Activated CD4-positive, alpha-beta T cell treated with anti-CD3 and anti-CD28 coated beads, Interleukin-2, amount 10 ng/mL, durations not matched to agents 24 days and 14 days (primary cell): Measurements from ENCODE around the gene KCNJ12. TPM values are rescaled to one million over a fixed set of nuclear protein-coding genes. Genes with fewer than 3 reads are reported as not detected.
"Not testable (repeated sequence)": the region's sequence is repeated elsewhere in the genome, so short reads cannot be mapped to it uniquely, and the experiment has no call there.

ENCODE experiments used
- DNase-seq: peaks from one replicate; pipeline ENCODE4 v3.0.0; 2022
- H3K27ac Mint-ChIP-seq: one replicate; pipeline ENCODE4 v1.8.0; 2022; ENCODE audit warnings: mild to moderate bottlenecking, mixed read lengths
- H3K27me3 Mint-ChIP-seq: one replicate; pipeline ENCODE4 v1.8.0; 2022; ENCODE audit warnings: mixed read lengths
- H3K36me3 Mint-ChIP-seq: one replicate; pipeline ENCODE4 v1.8.0; 2022; ENCODE audit warnings: low read depth, mild to moderate bottlenecking, mixed read lengths
- H3K4me1 Mint-ChIP-seq: one replicate; pipeline ENCODE4 v1.8.0; 2021; ENCODE audit warnings: mixed read lengths
- H3K4me3 Mint-ChIP-seq: one replicate; pipeline ENCODE4 v1.8.0; 2022; ENCODE audit warnings: mild to moderate bottlenecking, moderate library complexity, mixed read lengths
- H3K9me3 Mint-ChIP-seq: one replicate; pipeline ENCODE4 v1.8.0; 2021; ENCODE audit warnings: mixed read lengths
- intact Hi-C: fragments of 100-400 bp; cut with micrococcal nuclease; formaldehyde crosslinking; loops from one replicate; pipeline ENCODE4 v1.15.1; 2023
- total RNA-seq: library from RNA; stranded (reverse); gene quantifications from 2 replicates; pipeline ENCODE4 v1.2.3, GENCODE V29; 2022

The KCNJ12 gene
- total RNA-seq, 1 donor from 2014 or later: not detected

DNA sequence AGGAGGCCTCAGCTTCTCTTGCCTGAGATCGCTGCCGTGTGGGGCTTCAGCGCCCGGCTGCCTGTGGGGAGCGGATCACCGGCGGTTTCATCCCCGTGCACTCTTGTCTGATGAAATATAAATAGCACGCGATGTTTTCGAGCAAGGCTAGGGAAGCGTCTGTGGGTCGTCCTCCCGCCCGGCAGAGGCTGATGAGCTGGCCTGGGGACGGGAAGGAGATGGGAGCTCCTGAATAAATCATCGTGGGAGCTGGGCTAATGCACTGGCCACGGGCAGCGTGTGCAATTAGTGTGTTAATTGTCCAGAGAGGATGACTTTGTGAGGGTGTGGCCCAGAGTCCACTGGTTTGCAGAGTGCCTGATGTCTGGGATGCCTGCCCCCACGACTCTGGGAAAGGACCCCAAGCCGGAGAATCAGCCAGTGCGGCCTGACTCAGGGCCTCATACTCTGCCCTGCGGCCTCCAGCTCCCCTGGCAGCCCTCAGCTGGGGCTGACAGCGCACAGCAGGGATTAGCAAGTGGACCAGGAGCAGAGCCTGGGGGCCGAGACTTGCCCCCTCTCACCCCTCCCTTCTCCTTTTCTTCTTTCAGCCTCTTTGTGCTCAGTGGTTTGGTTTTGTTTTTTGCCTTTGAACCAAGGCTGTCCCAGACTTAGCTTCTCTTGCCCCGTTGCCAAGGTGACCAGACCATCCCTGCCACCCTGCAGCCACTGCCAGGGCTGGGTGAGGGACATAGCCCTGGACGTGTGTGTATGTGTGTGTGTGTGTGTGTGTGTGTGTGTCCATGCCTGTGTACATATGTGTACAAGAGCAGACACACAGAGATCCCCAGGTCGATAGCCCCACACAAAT, 21.4 kb downstream of the KCNJ12 start:
- no peaks in the 10 kb centered on the region for H3K36me3 Mint-ChIP-seq
- intact Hi-C loops: no loop called here
- no peaks in the 10 kb centered on the region for H3K9me3 Mint-ChIP-seq
- H3K4me3 Mint-ChIP-seq: no peak overlapping the region
- no peak overlapping the region for H3K27ac Mint-ChIP-seq
- no peak for DNase-seq
- no peaks in the 10 kb centered on the region for H3K27me3 Mint-ChIP-seq
- no peaks in the 10 kb centered on the region for H3K4me1 Mint-ChIP-seq

DNA sequence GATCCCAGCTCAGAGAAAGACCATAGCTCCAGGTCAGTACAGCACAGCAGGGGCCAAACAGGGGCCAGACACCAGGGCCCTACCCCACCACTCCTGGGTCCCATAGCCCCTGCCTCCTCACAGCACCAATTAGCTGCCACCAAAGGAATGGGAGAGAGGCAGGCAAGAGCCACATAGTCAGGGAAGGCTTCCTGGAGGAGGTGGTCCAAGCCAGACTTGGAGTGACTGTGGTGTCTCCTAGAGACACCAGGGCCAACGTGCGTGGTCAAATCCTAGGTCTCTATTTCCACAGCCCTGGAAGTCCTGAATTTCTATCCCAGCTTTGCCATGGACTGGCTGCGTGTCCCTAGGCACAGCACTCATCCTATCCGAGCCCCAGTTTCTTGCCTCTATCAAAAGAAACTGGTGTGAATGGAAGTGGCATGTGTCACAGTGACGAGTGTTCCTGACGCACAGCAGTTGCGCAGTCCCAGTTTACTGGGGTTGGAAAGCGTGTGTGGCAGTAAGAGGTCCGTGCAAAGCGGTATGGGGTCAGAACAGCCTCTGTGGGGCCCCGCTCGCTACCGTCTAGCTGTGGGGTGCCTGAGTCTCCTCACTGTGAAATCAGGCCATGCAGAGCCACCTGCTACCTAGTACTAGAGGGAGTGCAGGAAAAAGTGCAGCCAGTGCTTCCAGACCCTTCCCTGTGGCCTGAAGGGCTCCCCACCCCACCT, 23.5 kb downstream of the KCNJ12 start:
- no peaks in the 10 kb centered on the region for H3K9me3 Mint-ChIP-seq
- DNase-seq: no peak
- no peaks in the 10 kb centered on the region for H3K4me1 Mint-ChIP-seq
- H3K27me3 Mint-ChIP-seq: no peaks in the 10 kb centered on the region
- no peaks in the 10 kb centered on the region for H3K36me3 Mint-ChIP-seq
- intact Hi-C loops: no loop called here
- no peak overlapping the region for H3K4me3 Mint-ChIP-seq
- H3K27ac Mint-ChIP-seq: no peak overlapping the region

DNA sequence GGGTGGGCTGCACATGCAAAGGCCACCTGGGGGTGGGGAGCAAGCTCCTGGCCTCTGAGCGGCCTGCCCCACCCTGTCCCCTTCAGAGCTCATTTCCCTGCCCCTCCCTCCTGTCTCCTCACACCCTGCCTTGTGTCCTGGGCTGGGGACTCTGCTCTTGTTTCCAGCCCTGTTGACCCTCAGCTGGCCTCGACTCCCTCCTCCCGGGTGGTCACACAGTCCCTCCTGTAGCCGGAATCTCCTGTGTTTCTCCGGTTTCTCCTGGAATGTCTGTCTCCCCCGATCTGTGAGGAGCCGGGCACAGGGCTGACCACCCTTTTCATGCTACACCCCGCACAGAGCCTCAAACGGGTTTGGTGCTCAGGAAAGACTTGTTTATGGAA, 24.0 kb downstream of the KCNJ12 start:
- intact Hi-C loops, H3K27me3 Mint-ChIP-seq, H3K4me3 Mint-ChIP-seq, H3K36me3 Mint-ChIP-seq, H3K4me1 Mint-ChIP-seq, H3K27ac Mint-ChIP-seq, H3K9me3 Mint-ChIP-seq, DNase-seq: not testable (repeated sequence)

DNA sequence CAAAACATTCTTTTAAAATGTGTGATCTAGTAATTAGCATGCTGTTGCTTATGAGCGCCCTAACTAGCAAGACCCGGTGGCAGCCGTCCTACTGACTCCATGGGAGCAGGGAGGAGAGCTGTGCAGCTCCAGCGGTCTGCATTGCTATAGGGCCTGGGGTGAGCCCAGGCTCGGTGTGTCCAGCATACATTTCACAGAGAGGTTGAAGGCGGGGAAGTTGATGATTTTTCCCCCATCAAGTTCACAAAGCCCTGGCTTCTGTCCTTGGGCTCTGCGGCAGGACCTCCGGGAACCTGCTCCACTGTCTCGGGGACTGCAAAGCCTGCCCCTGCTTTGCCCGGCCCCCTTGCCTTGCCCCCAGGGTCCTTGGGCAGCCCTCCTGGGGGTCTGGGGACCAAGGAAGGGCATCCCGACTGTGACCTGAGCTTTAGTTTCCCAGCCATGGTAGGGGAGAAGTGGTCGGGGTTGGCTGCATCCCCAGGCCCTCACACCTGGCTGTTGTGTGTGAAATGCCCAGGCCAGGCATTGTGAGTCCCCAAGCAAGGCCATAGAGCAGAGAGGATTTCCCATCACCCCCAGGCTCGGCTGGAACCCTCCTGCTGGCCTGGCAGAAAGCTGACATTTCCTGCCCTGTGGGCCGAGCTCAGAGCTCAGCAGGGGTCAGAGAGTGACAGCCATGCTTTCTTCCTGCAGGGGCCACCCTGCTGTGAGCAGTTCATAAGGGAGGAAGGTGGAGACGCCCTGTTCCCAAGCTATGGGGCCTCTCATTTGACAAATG, 24.8 kb downstream of the KCNJ12 start:
- H3K27ac Mint-ChIP-seq: no peak overlapping the region

DNA sequence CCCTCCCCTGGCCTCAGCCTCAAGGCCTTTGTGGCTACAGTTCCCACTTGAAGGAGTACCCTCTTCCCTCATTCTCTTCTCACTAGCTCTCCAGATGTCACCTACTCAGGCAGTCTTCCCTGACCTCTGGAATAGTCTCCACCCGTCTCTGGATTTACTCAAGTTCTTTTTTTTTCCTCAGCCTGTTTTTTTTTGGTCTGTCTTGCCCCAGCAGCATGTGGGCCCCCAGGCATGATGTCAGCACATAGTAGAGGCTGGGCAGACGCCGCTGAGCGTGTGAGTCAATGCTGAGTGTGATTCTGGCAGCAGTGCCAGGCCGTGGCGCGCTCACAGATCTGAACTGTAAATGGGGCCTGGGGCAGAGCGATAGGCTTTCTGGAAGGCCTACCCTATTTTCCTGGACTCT, 26.0 kb downstream of the KCNJ12 start:
- DNase-seq, H3K9me3 Mint-ChIP-seq, H3K4me1 Mint-ChIP-seq, H3K4me3 Mint-ChIP-seq, H3K27me3 Mint-ChIP-seq, intact Hi-C loops, H3K36me3 Mint-ChIP-seq, H3K27ac Mint-ChIP-seq: not testable (repeated sequence)

More for the DNA sequence above, 24.8 kb downstream of the KCNJ12 start:
- H3K4me1 Mint-ChIP-seq: no peaks in the 10 kb centered on the region
- H3K4me3 Mint-ChIP-seq: no peak overlapping the region
- intact Hi-C loops: no loop called here
- no peaks in the 10 kb centered on the region for H3K36me3 Mint-ChIP-seq
- no peaks in the 10 kb centered on the region for H3K27me3 Mint-ChIP-seq
- DNase-seq: no peak
- H3K9me3 Mint-ChIP-seq: no peaks in the 10 kb centered on the region

DNA sequence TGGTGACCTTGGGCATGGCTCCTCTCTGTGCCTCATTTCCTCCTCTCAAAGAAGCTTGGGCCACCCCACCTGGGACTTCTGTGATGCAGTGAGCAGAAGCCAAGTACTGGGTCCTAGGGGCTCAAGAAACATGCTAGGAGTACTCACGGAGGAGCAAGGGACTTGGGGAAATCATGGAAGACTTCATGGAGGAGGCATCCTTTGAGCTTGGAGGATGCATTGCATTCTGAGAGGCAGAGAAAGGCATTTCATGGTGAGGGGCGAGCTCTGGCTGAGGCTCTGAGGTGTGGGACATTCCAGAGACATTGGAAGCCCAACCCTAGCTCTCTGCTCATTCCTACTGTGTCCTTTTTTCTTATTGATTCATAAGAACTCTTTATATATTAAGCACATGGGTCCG, 26.8 kb downstream of the KCNJ12 start:
- intact Hi-C loops, H3K9me3 Mint-ChIP-seq, H3K27ac Mint-ChIP-seq, H3K4me3 Mint-ChIP-seq, H3K27me3 Mint-ChIP-seq, H3K36me3 Mint-ChIP-seq, DNase-seq, H3K4me1 Mint-ChIP-seq: not testable (repeated sequence)

DNA sequence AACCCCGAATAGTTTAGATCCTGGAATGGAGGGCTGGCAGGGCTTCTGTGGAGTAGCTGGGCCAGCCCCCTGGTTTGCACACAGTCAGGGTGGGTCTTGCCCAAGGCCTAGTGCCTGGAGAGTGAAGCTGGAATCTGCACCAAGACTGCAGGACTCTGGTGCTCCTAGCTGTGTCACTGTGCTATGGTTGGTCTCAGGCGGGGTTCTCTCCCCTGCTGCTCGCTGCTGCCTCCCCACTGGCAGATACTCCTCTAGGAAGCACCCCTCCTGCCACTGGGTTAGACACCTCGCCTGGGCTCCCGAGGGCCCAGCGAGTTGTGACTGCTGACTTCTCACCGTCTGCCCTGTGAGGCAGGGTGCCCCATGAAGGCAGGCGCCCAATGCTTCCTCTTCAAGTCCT, 27.9 kb downstream of the KCNJ12 start:
- H3K36me3 Mint-ChIP-seq, H3K4me1 Mint-ChIP-seq, H3K9me3 Mint-ChIP-seq, H3K4me3 Mint-ChIP-seq, DNase-seq, intact Hi-C loops, H3K27me3 Mint-ChIP-seq, H3K27ac Mint-ChIP-seq: not testable (repeated sequence)

DNA sequence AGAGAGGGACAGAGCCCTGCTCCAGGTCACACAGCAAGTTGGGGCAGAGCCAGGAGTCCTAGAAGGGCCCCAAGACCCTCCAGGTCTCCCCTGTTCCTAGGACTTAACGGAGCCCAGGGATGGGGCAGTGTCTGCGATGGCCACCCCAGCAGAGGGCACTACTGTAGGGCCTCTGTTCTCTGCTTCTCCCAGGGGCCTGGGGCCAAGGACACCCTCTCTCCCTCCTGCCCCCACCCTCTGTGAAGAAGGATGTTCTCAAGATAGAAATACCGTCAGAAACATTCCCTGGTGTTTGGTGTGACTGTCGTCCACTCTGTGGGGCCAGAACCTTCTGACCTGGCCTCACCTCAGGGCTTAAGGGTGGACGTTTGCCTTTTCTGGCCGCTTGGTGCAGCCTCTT, 28.4 kb downstream of the KCNJ12 start:
- intact Hi-C loops, H3K9me3 Mint-ChIP-seq: not testable (repeated sequence)

DNA sequence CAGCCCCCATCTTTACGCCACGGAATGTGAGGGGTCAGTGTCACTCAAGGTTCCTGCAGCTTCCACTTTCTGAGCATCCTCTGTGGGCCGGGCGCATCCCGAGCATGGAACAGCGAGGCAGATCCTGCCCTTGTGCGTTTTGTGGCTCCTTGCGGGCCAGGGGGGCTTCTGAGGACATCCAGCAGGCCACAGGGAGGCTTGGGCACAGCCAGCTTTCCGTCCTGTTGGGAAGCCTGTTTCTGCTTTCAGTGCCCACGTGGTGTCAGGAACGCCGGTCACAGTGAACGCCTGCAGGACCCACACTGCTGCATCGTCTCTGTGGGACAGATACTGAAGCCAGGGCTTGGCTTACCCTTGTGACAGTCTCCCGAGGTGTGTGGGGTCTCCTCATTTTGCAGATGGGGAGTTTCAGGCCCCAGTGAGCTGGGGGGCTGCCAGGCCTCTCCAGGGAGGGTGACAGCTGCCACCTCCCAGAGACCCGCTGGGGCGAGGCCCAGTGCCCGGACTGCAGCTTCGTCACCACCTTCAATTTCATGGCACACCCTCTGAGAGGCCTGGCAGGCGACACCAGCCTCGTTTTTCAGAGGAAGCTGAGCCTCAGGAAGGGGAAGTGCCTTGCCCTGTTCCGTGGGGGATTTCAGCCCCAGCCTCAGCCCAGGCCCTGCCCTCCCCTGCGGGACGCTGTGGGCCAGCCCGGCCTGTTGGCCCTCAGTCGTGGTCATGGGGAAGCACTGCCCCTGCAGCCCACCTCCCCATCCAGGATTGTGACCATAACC, 29.0 kb downstream of the KCNJ12 start:
- H3K36me3 Mint-ChIP-seq, intact Hi-C loops, H3K4me3 Mint-ChIP-seq, H3K27ac Mint-ChIP-seq, H3K27me3 Mint-ChIP-seq, H3K4me1 Mint-ChIP-seq, DNase-seq, H3K9me3 Mint-ChIP-seq: not testable (repeated sequence)

More for the DNA sequence above, 28.4 kb downstream of the KCNJ12 start:
- not testable (repeated sequence) for H3K27me3 Mint-ChIP-seq, H3K4me3 Mint-ChIP-seq, H3K36me3 Mint-ChIP-seq, H3K4me1 Mint-ChIP-seq, H3K27ac Mint-ChIP-seq, DNase-seq

DNA sequence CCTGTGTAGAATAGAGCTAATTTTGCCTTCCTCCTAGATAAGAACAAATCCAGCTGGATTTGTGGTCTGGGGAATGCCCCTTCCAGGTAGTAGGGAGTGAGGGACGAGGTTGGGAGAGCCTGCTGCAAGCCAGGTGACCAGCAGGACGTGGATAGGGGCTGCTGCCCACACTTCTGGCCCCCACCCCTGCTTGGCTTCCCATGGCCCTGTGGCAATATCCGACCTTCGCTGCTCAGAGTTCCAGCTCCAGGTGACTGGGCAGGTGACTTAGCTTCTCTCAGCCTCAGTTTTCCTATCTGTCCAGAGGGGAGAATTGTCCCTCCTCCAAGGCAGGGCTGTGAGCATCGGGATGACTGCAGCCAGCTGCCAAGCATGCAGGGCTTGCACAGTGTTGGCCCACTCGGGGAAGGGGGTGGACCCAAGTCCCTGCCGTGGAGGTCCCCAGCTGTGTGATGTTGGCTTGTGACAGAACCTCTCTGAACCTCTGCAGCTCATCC, 29.8 kb downstream of the KCNJ12 start:
- H3K4me1 Mint-ChIP-seq, H3K27ac Mint-ChIP-seq, H3K9me3 Mint-ChIP-seq, H3K27me3 Mint-ChIP-seq, intact Hi-C loops, H3K36me3 Mint-ChIP-seq, DNase-seq, H3K4me3 Mint-ChIP-seq: not testable (repeated sequence)

DNA sequence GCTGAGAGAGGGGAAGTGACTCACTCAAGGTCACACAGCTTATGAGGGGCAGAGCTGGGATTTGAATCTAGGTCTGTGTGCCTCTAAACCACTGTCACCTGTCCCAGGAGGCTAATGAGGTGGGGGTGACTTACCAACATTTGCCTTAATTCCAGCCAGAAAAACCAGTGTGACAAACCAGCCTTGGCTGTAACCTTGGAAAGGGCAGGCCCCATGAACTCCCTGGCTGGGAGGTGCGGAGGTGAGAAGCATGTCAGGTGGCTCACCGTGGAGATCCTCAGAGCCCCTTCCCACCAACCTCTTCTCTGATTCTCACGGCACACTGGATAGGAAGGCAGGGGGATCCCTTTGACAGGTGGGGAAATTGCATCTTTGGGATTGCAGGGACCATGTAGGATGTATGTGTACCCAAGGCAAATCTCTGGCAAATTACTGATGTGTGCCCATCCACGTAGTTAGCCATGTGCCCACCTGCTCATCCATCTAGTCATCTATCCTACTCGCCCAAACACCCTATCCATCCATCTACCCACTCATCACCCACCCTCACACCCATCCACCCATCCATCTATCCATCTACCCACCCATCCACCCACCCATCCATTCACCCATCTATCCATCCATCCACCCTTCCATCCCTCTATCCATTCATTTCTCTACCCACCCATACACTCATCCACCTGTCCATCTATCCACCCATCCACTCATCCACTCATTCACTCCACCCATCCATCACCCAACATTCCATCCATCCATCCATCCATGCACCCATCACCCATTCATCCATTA, 30.7 kb downstream of the KCNJ12 start:
- H3K27ac Mint-ChIP-seq, H3K27me3 Mint-ChIP-seq, intact Hi-C loops, H3K4me3 Mint-ChIP-seq, H3K36me3 Mint-ChIP-seq, H3K4me1 Mint-ChIP-seq, DNase-seq, H3K9me3 Mint-ChIP-seq: not testable (repeated sequence)

DNA sequence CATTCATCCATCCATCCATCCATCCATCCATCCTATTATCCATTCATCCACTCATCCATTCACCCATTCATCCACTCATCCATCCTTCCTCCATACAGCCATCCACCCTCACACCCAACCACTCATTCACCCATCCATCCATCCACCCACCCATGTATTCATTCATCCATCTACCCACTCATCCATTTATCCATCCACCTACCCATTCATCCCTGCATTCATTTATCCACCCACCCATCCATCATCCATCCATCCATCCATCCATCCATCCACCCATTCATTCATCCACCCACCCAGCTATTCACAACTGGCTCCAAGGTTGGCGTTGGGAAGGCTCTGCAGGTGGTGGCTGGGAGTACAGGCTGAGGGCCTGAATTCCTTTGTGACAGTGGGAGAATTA, 31.6 kb downstream of the KCNJ12 start:
- H3K9me3 Mint-ChIP-seq, H3K27ac Mint-ChIP-seq, H3K36me3 Mint-ChIP-seq, H3K27me3 Mint-ChIP-seq, H3K4me3 Mint-ChIP-seq, DNase-seq, intact Hi-C loops, H3K4me1 Mint-ChIP-seq: not testable (repeated sequence)

DNA sequence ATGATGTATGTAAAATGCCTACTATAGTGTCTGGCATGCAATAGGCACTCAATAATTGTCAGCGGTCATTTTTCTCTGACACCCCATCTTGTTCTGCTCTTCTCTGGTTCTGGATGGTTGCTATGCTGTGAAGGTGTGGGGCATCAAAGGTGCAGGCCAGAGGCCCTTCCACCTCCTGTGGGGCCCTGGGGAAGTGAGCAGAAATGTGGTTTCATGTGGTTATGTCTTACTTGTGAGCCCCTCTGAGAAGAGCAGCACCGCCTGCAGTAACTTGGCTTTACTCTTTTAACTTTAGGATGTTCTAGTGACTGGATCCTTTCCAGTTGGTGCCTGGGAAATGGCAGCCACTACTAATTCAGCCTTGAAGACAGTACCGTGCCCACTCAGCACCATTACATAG, 32.1 kb downstream of the KCNJ12 start:
- DNase-seq, intact Hi-C loops, H3K9me3 Mint-ChIP-seq, H3K4me1 Mint-ChIP-seq, H3K36me3 Mint-ChIP-seq, H3K27ac Mint-ChIP-seq, H3K4me3 Mint-ChIP-seq, H3K27me3 Mint-ChIP-seq: not testable (repeated sequence)
